Stimulated activated CD8-positive, alpha-beta memory T cell treated with anti-CD3 and anti-CD28 coated beads, Interleukin-15, amount 100 ng/mL, for 4 hours (primary cell): ENCODE data around the gene BARD1.
"Not testable (repeated sequence)": the region's sequence is repeated elsewhere in the genome, so short reads cannot be mapped to it uniquely, and the experiment has no call there.

Experiments used
- DNase-seq, 2 donors: peaks; one replicate each; pipeline ENCODE4 v3.0.0-alpha.2; 2020; ENCODE audit warnings: low read depth in 2 of 2

Gene BARD1

DNA sequence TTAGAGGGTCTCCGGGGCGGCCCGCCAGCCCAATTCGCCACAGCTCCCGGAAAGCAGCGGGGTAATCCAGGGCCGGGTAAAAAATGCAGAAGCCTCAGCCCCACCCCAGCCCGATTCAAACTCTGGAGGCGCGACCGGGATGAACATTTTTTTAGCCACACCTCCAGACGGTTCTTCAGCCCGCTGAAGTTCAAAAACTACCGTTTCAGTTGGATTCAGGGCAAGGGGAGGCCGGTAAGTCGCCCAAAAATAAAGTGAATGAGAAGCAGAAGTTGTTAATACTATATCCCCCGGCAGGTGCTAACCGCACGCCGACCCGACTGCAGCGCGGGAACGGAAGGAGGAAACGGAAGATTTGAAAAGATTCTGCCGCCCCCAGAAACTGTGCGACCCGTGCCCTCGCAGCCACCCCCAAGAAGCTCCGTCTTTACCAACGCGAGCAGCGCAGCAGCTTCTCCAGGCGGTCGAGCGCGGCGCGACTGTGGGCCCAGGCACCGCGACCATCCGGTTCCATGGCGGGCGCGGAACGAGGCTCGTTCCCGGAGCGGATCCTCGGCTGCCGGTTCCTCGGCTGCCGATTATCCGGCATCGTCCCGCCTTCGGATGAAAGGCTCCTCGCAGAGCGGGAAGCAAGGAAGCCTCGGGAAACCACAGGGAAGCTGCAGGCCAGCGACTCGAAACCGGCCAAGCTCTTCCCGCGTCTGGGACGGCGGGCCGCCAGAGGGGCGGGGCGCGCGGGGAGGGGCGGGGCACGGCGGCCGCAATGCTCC is at the start of gene BARD1:
BARD1 (minus strand) TSS at position 703 of the 770 bp plus-strand sequence; CDS start at position 589, 114 bp downstream.
- DNase-seq: peak; percentile 33 to 34

DNA sequence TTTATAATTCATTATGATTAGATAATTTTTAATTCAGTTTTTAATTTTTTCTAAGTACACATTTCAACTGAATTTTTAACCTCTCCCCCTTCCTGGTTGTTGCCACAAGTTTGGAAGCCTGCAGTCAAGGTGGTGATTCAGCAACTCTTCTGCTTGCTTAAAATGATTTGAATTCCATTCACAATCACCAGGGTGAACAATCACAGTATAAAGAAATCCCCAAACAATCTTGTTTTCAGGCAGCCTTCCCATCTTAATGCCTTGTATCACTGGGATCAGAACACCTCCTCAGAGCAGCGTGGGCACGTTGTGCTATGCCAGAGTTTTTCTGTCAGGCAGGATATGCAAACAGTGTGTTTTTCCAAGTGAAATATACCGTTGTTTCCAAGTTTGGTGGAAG is 46.7 kb upstream of the BARD1 start:
- no peak for DNase-seq

DNA sequence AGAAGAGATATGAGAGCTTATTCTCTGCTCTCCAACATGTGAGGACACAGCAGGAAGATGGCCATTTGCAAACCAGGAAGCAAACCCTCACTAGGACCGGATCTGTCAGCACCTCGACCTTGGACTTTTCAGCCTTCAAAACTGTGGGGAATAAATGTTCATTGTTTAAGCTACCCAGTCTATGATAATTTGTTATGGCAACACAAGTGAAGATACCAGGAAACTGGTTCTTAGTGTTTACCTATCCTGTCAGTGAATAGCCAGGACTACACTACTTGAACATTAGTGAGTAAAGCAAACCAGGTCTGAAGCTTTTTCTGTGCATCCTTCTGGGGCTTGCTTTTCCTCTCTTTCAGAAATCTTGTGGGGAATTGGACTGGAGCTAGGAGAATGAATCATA is 44.4 kb upstream of the BARD1 start:
- no peak for DNase-seq

DNA sequence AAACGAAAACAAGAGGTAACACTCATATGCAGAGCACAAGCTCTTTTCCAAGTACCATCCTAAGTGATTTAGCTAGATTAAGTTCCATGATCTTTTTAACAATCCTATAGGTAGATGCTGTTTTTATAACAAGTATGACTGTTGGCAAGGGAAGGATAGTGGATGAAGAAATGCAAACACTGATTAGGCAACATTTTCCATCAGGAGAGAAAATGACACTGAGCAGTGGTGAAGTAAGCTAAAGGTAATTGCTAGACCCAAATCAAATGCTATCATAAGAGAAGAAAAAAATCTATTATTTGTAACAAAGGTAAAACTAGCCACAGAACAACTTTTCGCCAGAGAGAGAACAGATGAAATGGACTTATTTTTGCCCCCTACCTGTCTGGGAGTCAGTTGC is 34.3 kb upstream of the BARD1 start:
- DNase-seq: no peak

DNA sequence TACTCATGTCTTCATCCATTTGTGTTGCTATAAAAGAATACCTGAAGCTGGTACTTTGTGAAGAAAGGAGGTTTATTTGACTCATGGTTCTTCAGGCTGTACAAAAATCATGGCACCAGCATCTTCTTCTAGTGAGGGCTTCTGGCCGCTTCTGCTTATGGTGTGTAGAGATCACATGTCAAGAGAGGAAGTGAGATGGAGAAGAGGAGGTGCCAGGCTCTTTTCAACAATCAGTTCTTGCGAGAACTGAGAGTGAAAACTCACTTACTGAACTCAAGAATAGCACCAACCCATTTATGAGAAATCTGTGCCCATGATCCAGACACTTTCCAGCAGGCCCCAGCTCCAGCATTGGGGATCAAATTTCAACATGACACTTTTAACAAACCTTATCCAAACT is 30.0 kb upstream of the BARD1 start:
- no peak for DNase-seq

DNA sequence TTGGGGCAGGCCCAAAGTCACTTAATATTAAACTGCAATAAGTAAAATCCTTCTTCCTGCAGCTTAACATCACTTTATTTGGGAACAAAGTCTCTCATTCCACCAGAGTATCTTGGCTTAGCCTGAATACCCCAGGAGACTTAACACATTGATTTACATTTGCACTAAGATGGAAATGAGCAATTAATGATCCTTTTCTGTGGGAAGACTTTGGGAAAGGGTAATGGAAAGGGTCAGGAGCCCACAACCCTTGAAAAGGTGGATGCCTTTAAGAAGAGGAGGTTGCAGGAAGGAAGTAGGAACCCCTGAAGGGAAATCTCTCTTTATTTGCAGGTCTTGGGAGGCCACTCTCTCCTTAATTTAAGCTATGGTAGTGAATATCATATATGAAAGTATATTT is 28.0 kb upstream of the BARD1 start:
- DNase-seq: no peak

DNA sequence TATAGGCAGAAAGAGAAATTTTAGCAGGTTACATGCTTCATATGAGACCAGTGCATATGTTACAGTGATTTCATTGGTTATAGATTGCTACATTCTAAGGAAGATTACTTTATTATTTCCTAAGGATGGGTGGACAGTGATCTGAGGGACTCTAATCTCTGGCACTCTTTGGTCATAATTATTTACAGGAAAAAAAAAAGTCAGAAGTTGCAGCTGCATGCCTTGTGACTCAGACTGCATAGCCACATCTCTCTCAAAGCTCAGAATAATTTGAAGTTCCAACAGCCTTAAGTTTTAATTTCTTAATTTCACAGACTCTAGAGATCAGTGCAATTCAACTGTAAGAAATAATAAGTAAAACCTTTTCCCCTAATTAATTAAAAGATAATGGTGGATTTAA is 27.1 kb upstream of the BARD1 start:
- no peak for DNase-seq

DNA sequence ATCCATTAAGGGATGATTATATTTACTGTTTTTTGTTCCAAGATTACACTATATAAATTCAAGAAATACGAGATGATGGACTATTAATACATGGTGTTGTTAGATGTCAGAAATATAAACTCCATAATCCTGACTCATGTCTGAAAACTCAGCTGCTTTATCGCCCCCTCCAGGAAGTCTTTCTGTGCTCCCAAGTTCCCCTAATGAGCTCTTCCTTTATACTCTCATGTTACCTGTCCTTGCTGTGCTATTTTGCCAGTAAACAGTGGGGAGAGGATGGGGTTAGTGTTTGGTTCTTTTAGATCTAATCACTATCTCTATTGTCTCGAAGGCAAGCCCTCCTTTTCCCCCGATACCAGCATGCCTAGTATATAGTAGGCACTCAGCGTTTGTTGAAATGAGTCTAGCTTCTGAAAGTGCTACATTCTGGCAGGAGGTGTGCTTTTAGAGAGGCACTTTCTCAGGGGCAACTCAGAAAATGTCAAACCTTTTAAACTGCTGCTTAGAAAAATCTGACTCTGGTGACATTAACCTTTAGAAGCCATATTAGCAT is 21.4 kb upstream of the BARD1 start:
- DNase-seq: no peak

DNA sequence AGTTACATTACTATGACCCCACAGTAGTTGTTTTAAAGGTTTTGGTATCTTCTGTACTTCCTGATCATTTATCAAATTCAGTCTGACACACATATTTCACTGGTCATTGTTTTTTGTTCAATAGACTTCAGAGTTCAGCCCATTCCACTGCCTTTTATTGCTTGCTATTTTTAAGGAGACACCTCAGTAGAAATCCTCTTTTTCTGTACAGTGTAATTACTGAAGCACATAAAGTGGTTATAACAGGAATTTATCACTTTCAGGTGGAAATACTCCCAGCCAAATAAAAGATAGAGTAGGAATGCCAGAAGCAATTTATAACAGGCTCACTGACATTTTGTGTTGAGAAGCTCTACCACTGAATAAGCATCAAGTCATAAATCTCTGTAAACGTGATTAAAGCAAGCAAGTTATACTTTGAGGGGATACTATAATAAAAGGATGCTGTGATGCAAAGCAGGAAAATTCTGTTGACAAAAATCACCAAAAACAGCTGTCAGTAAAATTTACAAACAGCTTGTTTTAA is 6.6 kb upstream of the BARD1 start:
- no peak for DNase-seq

DNA sequence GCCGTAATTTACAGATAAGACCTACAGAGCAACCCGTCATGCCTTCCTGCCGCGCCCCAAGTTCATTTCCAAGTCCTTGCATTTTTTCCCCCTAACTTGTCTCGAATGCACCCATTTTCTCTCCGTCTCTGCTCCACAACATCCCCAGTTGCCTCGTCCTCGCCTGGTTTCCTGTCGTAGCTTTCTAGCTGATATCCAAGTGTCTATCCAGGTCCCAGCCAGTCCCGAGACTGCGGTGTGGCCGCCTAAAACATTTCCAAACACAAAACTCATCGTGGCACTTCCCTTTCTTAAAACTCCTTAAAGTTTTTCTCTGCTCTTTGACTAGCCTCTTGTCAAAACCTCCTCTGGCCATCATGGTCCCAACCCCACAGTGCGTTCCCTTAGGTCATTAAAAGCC is 1.2 kb upstream of the BARD1 start:
- DNase-seq: no peak

DNA sequence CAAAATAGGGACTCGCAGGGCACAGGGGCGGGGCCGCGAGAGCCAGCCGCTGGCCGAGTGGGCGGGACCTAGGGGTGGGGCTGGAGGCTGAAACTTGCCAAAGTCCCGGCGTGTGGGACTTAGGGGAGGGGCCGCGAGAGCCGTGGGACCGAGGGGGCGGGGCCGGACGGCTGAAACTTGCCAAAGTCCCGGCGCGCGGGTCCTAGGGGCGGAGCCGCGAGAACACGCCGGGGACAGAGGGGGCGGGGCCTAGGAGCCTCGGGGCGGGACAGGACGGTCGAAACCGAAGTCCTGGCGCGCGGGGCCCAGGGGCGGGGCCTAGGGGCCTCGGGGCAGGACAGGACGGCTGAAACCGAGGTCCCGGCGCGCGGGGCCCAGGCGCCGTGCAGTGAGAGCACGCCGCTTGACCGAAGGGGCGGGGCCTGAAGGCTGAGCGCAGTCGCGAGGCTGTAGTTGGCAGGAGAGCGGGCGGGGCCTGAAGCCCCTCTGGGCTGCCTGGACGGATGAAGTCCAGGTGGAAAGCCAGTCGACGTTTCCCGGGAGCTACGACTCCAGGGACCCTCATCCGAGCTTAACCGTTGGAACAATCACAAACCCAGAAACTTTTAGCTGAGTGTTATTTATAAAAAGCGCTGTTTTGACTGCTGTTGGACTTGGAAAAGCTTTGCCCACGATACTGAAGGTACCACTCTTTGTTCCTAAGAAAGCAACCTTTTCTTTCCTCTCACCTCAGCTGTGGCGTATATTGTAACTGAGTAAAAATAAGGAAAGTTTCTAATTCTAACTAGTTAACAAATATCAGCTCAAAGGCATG is 475 bp upstream of the BARD1 start:
- DNase-seq: peak; percentile 96 to 99

DNA sequence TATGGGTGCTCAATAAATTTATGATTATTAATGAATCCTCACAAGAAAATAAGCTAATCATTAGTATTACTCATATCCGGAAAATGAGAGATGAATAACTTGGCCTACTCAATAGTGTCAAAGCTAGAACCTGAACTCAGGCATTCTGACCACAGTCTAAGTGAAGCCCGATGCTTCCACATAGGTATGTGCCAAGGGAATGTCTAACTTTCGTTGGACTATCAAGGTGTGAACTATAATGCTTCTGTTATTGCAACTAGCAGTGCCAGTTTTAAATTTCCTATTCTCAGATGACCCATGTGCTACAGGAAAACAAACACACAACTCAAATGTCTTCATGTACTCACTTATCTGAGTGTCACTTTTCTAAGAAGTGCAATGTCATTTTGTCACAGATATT is 1.8 kb downstream of the BARD1 start:
- no peak for DNase-seq

DNA sequence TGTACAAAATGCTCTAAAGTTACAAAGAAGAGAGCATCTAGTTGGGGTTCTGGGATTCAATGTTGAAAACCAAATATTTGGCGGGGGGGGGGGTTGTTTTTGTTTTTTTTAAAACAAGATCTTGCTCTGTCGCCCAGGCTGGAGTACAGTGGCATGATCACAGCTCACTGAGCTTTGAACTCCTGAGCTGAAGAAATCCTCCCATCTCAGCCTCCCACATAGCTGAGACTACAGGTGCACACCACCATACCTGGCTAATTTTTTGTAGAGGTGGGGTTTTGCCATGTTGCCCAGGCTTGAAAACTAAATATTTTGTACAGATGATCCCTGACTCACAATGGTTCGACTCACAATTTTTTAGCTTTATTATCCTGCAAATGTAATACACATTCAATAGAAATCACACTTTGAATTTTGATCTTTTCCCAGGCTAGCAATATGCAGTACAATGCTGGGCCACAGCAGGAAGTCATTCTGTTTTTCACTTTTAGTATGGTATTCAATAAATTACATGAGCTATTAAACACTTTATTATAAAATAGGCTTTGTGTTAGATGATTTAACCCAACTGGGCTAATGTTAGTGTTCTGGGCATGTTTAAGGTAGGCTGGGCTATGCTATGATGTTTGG is 7.6 kb downstream of the BARD1 start:
- no peak for DNase-seq

DNA sequence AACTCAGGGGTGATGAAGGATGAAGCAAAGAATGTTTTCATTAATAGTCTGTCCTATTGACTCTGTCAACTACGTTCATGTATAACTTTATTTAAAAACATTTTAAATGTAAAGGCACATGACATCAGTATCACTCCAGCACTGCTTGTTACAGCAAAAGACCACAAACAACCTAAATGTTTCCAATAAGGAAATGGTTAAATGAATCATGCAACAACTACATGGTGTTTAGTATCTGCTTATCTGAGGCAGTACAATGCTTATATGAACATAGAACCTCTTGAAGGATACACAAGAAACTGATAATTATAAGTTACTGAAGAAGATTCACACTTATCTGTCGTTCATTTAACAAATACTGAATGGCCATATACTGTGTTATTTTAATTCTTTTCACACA is 8.4 kb downstream of the BARD1 start:
- DNase-seq: no peak

DNA sequence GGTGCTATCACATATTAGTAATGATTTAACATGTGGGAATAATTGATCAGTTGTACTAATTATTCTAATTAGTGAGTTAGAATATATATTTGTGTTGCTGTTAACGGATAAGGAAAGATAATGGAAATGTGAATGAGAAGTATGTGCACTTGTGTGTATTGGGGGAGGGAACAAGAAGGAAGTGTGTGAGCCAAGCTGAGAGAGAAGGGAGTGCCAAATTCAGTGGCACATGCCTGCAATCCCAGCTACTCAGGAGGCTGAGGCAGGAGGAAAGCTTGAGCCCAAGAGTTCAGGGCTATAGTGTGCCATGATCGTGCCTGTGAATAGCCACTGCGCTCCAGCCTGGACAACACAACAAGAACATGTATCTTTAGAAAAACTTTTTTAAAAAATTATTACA is 9.3 kb downstream of the BARD1 start:
- DNase-seq: no peak

DNA sequence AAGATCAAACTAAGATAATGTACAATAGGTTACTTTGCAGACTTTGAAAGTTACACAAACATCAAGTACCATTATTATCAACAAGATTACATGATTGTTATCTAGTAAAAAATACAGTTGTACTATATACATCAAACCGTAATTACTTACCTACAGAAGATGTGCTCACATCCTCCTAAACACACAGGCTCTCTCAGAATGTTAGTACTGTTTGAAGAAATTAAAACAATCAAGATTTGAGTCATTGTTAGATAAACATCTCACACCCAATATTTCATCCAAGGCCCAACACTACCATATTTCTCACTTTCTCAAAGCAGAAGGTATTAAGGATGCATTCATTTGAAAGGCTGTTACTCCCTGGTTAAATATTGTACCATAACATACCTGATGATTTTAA is 12.6 kb downstream of the BARD1 start:
- no peak for DNase-seq

DNA sequence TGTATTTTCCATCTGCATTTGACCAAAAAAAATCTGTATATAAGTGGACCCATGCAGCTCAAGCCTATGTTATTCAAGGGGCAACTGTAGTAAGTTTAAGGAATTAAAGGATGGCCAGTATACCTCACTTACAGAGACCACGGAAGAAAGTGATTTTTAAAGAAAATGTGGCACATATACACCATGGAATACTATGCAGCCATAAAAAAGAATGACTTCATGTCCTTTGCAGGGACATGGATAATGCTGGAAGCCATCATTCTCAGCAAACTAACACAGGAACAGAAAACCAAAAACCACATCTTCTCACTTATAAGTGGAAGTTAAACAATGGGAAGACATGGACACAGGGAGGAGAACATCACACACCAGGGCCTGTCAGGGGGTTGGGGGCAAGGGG is 26.3 kb downstream of the BARD1 start:
- DNase-seq: not testable (repeated sequence)

DNA sequence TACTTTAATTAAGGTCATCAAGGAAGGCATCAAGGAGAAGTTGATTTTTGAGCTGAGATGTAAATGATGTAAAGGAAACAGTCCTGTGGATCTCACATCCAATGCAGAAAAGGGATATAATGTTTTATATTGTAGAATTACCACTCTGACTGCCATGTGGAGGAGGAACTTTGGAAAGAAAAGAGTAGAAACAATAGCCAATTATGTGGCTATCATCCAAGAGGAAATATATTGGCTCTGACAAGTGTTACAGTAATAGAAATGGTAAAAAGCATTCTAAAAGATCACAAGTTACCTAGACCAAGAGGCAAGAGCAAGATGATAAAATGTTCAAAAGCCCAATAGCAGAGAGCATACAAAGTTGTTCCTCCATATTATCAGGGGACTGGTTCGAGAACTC is 26.8 kb downstream of the BARD1 start:
- DNase-seq: no peak

DNA sequence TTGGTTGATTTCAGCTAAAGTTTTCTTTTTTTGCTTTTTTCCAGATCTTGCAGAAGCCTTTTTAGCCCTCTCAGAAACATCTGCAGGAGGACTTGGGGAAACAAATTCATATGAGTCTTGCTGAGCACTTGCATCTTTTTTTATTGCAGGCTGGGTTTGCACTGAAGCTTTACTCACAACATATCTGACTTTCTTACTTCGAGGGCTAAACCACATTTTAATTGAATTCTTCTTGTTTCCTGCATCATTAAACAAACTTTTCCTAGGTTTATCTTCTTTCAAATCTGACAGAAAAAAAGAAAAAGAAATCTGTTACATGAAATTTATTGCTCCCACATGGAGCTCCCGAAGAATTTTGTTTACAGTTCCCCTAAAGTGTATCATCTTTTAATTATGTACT is 28.3 kb downstream of the BARD1 start:
- DNase-seq: no peak

DNA sequence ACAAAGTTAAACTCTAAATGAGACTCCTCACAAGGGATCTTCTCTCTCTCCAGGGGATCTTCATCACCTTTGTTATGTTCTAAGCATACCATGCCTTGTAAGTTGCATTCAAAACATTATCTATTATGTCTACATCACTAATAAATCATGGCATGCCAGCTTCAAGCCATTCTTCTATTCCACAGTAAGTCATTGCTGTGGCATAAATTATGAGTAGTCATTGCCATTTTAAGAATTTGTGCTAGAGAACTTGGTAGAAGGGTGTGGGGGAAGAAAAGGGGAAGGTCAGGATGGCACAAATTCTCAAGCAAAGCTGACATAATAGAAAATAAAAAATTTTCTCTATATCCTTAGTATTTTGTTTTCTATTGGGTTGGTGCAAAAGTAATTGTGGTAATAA is 33.5 kb downstream of the BARD1 start:
- DNase-seq: no peak

DNA sequence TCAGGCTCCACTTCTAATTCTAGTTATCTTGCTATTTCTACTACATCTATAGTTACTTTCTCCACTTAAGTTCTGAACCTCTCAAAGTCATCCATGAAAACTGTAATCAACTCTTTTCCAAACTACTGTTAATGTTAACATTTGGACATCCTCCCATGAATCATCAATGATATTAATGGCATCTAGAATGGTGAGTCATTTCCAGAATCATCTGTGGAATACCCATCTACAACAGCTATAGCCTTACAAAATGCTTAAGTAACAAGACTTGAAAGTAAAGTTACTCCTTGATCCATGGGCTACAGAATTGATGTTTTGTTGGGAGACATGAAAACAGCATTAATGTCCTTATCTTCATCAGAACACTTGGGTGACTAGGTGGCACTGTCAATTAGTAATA is 35.4 kb downstream of the BARD1 start:
- no peak for DNase-seq

DNA sequence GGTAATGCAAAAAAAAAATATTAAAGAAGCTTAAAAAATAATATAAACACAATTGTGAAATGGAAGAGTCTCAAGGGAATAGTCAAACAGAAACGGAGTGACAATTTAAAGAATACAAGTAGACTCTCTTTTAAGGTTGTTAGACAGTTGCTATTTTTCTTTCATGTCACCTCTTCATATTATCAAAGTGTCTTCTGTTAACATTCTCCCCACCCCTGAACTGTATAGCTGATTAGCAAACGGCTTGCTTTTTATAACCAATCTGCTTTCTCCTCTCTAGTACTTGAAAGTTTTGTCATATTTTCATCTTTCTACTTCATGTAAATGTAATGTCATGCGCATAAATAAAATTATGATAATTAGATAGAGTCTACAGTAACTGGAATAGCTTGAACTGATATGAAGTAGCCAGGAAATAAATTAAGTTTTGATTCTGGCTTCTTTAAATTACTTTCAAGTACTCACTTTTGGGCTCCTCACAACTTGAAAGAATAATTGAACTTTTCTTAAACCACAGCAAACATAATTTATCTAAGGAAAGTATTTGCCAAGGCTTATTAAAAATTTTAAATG is 37.0 kb downstream of the BARD1 start:
- no peak for DNase-seq
